Activated CD8-positive, alpha-beta memory T cell treated with anti-CD3 and anti-CD28 coated beads for 4 hours (primary cell): Measurements from ENCODE around the gene ABCC11.

ENCODE experiments used
- DNase-seq, 2 donors: peaks; one replicate each; pipeline ENCODE4 v3.0.0-alpha.2; 2020; ENCODE audit warnings: low read depth in 2 of 2

Gene ABCC11

DNA sequence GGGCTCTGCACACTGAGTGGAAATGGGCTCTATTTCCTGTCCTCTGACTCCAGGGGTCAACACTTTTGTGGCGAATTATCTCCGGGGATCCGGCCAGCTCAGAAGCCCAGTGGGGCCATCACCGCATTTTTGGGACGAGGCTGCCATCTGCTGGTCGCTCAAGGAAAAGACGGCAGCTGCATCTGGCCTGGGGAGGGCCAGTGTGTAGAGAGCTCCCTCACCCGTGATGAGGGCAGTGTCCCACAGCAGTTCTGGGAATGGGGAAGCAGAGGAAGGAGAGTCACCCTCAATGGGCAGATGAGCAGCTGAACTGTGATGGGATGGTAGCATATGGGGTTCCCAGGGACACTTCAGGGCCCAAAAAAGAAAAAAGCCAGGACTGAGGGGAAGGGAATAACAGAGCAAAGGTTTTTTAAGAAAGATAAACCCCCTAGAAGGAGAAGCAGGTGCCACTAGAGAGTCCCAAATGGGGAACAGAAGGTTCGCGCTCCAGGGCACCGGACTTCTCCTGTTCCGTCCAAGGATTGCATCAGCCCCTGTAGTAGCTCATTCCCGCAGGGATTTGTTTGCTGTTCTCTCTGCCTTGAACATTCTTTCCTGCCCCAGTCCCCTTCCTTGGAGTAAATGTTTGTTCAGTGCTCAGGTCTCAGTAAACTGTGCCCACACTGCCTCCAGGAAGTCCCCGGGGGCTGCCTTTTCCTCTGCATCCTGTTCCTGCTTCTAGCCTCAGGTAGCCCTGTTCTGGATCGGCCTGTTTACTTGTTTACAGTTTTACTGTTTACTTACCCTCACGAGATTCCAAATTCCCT, 82.2 kb downstream of the ABCC11 start:
- DNase-seq = peak; percentile 25 to 35

DNA sequence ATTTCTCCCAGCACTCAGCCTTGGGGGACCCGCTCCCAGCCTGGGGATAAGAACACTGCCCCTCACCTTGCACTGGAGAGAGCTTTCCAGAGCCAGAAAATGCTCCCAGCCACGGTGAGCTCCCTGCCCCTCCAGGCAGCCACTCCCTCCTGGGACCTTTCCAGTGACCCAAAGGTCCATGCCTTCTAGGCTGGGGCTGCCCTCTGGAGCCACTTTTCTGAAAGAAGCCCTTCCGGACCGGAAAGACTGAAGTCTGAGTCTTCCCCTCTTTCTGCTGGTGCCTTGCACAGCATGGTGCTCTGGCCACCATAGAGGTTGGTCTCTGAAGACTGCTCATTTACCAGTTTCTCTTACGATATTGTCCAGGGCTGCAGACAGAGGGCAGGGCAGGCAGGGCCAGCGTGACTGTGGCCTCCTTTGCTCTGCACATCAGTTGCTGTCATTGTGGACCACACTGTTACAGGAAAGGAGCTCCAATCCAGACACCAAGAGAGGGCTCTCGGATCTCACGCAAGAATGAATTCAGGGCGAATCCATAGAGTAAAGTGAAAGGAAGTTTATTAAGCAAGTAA, 84.4 kb downstream of the ABCC11 start:
- DNase-seq = no peak

DNA sequence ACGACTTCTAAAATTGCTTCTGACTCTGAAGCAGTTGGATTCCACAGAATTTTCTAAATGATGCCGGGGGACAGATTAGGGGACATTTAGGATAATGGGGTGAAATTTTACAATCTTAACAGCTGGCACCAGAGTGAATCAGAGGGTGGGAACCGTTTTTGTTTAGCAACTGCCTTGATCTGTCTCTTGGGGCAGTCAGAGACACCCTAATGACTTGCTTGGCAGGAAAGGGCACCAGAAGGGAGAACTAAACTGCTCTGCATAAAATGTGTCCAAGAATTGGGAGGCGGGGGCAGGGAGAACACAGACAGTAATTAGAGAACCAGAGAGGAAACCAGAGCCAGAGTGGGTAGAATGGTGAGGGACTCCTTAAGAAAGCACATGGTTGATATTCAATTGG, 85.4 kb downstream of the ABCC11 start:
- no peak for DNase-seq

DNA sequence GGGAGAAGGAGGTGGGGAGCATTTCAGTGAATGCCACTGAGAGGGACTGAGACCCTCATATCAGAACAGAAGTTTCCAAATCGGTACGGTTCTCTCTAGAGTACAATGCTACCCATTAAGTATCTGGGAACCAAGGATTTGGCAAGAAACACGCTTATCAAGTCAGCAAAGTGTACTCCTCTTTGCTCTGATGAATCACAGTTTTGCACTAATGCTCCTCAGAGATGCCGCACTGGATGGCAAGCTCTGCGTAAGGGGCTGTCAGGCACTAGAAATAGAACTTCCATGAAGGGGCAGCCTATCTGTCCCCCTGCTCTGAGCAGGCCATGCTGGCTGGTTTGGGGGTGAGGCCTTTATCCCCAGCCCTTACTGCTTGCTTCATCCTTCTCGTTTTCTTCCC, 86.8 kb downstream of the ABCC11 start:
- no peak for DNase-seq

DNA sequence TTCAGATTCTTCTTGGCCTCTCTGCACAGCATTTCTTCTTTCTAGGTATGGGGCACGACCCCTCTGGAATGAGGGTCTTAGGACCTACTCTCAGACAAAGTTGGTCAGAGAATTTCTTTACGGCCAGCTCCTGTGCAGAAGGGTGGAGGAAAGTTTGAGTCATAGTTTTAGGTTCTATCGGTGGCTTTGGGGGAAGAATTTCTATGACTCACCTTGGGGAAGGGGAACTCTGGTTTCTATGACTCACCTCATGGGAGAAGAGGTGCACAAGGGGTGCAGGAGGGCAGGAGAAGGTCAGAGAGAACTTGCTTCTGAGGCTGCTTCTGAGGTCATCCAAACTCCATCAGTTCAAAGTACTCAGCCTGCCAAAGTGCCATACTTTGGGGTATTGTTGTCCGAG, 89.0 kb downstream of the ABCC11 start:
- DNase-seq = peak in 1 of 2 donors; percentile 5

DNA sequence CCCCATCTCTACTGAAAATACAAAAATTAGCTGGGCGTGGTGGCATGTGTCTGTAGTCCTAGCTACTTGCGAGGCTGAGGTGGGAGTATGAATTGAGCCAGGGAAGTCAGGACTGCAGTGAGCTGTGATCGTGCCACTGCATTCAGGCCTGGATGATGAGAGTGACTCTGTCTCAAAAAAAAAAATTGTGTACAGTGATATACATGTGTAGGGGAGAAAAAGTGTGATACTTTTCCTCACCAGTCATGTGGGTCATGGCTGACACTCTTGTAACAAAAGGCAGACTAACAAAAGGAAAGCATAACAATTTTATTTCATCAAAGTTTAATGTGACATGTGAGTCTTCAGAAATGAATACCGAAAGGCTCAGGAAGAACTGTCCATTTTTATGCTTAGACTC, 89.5 kb downstream of the ABCC11 start:
- DNase-seq = no peak

DNA sequence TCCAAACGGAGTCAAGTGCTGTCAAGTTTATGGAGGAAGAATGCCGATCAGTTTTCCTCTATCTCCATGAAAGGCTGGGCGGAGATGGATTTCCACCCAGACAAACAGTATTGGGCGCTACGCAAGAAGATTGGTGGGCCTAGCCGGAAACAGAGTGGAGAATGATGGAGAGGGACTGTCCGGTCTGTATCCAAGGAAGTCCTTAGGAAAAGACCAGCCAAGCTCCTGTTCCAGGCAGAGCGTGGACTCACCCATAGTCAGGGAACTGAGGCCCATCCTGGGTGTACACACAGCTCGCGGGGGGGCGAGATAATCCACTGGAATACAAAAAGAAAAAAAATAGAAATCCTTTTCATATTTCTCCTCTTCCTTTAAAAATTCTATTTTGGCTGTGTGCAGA, 90.0 kb downstream of the ABCC11 start:
- no peak for DNase-seq

DNA sequence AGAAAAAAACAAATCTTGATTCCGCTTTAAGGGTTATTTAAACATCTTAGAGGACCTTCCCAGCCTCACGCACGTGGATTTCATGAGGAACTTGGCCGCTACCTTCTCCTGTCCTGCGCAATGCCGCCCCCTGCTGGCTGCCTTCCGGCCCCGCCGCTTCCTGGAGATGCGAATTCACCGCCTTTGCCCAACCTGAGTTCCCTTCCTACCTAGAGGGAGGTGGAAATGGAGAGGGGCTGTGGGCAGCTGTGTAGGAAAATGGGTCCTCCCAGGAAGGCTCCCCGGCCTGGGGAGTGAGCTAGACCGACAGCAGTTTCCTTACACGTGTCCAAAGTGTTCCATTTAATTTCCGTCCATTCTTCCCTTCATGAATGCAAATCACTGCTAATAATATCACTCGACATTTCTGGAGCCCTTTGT, 90.5 kb downstream of the ABCC11 start:
- DNase-seq = peak; percentile 54 to 60

DNA sequence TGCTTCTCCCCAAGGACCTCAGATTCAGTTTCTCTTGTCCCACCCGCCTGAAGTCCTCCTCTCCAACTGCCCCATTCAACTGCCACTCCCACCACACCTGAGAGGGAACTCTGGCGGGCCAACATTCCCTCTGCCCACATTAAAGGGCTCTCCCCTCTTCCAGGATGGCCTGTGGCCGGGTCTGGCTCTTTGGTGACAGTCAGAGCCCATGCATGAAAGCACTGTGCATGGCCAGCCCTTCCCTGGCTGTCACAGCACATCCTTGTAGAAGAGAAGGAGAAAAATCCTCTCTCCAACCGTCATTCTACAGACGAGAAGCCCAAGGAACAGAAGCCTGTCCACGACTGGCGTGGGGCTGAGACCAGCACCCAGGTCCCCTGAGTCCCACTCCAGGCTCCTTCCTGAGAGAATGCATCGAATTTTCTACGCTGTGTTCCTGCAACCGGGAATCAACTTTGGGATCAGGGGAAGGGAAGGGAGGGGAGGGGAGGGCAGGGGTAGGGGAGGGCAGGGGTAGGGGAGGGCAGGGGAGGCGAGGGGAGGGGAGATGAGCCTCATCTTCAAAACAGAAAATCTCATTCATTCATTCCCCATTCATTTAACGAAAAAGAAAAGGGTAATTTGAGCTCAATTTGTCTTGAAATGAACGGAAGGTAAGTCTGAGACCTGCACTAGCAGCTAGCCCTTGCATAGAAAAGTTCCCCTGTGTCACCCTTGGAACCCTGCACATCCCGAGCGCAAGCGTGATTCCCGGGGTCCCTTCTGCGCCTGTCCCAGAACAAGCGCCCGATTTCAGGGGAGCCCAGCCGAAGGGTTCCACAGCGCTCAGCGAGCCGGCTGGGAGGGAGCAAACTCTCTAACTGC, 91.2 kb downstream of the ABCC11 start, which contains the start of gene ABCC12:
ABCC12 (minus strand) TSS at position 68 of the 864 bp plus-strand sequence. CDS start 9,569 bp downstream, outside the sequence.
- no peak for DNase-seq

DNA sequence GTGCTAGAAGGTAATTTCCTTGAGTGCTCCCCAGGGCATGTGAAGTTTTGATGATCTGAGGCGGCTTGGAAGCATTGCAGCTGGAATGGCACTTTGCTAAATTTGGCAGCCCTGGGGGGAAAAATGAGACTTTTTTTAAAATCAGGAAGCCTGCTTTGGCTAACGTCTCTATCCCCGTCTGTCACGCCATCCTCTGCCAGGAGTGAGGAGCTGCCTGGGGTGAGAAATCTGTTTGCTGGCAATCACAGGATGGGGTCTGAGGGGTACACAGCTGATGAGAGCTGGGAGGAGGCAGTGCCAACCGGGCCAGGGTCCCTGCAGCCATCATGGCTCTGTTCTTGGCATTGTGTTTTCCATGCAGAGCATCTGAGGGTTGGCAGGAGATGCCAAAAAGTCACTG, 93.6 kb downstream of the ABCC11 start:
- no peak for DNase-seq

DNA sequence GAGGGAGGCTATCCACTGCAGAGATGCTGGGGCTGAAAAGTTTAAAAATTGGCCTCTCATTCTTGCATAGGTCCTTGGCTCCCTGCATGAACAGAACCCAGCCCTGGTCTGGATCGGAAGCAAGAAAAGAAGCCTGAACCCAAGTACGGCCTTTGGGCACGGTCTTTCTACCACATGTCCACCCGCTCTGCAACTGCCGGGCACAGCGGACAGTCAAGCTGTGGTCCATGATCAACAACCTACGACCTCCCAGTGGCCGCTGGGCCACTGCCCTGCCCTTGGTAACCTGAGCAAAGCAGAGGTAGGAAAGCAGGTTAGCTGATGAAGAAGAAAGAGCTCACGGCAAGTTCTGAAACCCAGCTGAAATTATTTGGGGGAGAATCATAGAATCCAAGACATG, 95.1 kb downstream of the ABCC11 start:
- no peak for DNase-seq

DNA sequence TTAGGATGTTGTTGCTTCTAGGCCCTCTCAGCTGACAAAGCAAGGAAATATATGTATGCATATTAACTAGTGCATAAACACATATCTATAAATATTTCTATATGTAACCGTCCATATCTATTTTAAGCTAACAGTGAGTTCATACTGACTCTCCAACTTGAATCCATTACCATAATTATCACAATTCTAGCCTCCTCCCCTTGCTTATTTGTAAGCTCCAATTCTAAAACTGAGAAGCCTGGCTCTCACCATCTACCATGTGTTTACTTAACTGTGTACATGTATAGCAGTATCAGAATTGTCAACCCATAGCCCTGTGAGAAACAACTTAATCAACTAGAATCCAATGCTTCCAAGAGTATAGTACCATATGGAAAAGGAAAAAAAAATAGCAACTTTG, 96.6 kb downstream of the ABCC11 start:
- DNase-seq = no peak

DNA sequence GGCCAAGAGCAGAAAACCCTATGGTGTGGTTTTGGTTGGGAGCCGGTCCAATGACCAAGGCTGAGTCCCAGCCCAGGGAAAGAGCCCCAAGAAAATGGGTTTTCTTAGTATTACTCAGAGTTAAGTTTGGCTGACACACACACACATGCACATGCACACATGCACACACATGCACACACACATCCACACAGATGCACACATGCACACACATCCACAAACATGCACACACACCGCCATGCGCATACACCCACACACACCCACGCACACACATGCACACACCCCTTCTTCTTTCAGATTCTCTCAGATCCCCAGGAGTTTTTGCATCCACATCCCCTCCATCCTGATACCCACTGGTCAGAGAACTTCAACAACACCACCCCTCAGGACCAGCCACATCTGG, 100.6 kb downstream of the ABCC11 start:
- DNase-seq = no peak

DNA sequence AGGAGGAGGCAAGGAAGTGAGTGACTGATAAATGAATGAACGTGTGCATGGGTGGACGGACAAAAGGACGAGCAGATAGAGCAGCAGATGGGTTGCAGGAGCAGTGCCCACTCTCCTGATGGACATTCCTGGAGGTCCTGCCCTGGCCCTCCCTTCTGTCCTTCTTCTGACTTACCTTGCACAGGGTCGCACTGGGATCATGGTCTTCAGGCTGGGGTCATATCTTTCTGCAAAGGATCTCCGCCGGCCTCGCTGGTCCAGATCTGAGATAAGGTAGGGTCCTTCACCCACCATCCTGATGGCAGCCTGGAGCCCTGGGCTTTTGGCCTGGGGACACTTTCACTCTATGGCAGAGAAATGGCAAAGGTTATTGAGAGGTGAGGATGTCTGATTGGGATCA, 101.2 kb downstream of the ABCC11 start:
- DNase-seq = no peak

DNA sequence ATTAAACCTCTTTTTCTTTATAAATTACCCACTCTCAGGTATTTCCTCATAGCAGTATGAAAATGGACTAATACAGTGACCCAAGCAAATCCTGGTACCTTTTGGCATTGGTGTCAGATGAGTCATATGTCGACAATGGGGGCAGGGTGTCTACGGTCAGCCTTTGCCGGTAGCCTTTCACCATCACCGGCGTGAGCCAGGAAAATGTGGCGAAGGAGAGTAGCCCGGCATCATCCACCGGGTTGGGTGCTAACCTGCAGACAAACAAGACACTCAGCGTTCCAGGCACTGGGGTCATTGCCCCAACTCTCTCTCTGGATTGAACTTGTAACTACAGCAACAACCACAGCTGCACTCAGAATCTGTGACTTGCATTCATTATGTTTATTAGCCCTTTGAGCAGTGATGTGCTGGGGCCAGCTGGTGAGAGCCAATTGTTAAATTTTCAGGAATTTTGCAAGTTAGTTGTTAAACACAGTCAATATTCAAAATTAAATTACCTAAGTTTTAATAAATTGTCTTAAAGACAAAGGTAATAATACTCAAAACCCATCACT, 103.4 kb downstream of the ABCC11 start:
- DNase-seq = no peak

DNA sequence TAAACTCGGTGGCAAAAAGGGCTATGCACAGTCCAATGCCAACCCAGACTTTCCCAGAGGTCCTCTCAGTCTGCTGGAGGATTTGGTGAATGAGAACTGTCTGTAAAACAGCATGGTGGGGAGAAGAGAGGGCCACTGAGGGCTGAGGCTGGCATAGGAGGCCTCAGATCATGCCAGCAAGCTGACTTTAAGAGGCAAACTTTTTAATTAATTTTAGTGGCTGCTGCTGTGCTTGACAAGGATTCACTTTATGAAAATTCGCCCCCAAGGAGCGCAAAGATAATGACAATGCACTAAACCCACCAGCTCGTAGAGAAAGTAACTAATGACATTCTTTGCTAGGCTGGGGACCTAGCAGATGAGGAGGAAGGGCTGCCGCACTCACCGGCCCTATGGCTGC, 106.5 kb downstream of the ABCC11 start:
- no peak for DNase-seq

DNA sequence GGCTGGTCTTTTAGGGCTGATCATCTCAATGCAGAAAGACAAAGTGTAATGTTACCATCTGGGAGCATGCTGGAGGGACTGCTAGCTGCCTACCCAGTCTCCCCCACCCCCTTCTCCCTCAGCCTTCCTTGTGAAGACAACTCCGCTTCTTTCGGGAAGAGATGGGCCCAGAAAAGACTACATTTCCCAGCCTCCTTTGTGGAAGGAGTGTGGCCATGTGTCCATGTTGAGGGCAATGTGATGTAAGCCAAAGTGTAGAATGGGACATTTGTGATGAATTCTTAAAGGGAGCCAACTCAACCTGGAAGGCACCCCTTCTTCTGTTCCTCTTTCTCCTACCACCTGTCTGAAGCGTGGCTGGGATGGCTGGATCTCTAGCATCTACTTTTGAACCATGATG, 107.8 kb downstream of the ABCC11 start:
- DNase-seq = no peak

DNA sequence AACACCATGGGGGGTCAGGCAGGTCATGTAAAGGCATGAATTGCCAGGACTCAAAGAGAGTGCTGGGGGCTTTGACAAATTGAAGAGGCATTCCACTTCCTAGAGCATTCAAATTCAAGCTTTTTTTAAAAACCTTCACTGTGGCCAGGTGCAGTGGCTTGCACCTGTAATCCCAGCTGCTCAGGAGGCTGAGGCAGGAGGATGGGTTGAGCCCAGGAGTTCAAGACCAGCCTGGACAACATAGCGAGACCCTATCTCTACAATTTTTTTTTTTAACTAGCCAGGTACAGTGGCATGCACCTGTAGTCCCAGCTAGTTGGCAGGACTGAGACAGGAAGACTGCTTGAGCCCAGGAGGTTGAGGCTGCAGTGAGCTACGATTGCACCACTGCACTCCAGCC, 108.8 kb downstream of the ABCC11 start:
- no peak for DNase-seq

DNA sequence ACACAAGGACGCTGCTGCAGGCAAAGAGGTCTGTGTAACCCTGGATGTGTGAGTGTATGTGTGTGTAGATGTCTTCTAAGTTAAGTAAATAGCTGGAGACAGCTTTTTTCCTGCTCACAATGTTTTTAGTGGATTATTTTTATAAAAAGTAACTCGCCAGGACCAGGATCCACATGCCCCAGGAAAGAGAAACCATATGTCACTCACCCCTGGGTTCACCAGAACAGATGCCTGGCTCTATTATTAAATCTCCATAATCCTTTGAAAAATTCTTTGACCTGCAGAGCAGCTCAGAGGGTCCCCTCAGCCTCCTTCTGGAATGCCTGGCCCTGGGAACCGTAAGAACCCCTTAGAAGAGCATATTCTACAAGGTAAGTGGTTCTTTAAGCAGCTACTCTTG, 109.5 kb downstream of the ABCC11 start:
- DNase-seq = no peak

DNA sequence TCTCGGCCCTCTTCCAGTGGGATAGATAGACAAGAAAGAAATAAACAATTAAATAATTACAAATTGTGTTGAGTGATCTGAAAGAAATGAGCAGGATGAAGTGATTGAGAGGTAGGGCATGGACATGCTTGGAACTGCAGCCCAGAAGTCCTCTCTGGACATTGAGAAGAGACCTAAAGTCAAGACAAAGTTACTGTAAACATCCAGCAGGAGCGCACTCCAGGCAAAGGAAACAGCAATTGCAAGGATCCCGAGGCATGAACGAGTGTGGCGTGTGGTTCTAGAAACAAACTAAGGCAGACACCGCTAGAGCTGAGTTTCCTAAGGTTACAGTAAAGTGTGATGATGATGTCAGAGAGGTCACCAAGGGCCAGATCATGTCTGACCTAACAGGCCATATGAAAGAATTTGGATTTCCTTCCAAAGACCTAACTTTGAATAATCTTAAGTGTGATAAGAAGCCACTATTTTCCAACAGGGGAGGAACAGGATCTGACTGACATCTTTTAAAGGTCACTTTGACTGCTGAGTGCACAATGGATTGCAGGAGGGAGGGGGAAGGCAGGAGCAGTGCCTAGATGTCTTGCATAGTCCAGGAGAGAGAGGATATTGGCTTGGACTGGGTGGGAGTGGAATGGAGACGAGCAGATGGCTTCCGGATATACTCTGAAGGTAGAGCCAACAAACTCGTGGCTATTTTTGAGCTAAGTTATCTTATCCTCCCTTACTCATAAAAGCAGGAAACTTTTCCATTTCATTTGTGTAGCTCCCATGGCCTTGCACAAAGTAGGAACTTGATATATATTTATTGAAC, 110.6 kb downstream of the ABCC11 start:
- no peak for DNase-seq

DNA sequence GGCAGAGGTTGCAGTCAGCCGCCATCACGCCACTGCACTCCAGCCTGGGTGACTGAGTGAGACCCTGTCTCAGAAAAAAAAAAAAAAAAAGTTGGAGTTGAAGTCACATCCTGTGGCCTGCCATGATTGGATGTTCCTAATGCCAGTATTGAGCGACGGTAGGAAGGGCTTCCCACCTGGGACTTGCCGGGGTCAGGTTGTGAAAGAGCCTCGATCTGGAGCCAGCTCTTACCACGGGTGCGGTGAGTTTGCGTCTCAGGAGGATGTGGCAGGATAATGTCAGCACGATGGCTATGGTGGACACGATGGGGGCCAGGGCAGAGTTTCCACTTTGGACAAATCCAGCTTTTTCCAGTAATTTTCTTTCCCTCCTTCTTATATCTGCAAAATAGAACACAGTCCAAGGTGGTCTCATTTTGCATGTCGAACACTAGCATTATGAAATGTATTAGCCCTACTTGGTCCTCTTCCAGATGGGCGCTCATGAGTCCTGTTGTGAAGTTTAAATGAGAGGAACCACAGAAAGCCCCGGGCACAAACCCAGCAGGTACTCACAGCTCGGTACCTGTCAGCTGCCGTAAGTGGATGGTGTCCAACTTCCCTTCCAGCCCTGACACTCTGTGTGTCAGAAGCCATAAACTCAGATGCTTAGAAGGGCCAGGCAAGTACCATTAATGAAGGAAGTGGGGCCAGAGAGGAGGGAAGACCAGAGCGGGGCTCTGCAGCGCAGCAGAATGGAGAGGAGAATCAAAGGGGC, 113.7 kb downstream of the ABCC11 start:
- DNase-seq = no peak
